Neural cell (in vitro differentiated cells): ENCODE results near the gene DSCAML1.

ENCODE experiments used
- POLR2AphosphoS5 ChIP-seq: IDR thresholded peaks from 2 replicates; pipeline ENCODE4 v1.6.1; 2012
- TF ChIP-seq, protein P1 (sequence below): fragments of 450-650 bp; IDR thresholded peaks from 2 replicates; pipeline ENCODE4 v1.5.1; 2014; ENCODE audit warnings: antibody characterized with exemption, mild to moderate bottlenecking, moderate library complexity; ENCODE audit not compliant: poor library complexity, severe bottlenecking
- TF ChIP-seq, protein P2 (sequence below): IDR thresholded peaks from 2 replicates; pipeline ENCODE4 v1.6.1; 2012; ENCODE audit warnings: borderline replicate concordance

DNA sequence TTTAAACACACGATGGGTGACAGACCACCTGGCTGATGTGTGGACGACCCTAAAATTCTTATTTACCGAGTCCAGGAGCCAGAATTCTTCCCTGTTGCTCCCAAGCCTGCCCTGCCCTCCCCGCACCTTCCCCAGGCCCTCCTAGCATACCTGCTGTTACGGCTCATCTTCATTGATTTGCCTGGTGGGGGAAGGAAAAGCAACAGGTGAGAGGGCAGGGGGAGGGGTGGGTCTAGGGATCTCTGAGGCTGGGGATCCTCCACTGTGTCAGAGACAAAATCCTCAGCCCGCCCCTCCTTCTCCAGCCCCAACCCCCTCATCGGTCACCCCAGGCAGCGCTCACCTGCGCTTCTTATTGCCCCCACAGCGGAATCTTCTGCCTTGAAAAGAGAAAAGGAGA lies 23.5 kb upstream of the DSCAML1 start:
- TF ChIP-seq, protein P1, sequence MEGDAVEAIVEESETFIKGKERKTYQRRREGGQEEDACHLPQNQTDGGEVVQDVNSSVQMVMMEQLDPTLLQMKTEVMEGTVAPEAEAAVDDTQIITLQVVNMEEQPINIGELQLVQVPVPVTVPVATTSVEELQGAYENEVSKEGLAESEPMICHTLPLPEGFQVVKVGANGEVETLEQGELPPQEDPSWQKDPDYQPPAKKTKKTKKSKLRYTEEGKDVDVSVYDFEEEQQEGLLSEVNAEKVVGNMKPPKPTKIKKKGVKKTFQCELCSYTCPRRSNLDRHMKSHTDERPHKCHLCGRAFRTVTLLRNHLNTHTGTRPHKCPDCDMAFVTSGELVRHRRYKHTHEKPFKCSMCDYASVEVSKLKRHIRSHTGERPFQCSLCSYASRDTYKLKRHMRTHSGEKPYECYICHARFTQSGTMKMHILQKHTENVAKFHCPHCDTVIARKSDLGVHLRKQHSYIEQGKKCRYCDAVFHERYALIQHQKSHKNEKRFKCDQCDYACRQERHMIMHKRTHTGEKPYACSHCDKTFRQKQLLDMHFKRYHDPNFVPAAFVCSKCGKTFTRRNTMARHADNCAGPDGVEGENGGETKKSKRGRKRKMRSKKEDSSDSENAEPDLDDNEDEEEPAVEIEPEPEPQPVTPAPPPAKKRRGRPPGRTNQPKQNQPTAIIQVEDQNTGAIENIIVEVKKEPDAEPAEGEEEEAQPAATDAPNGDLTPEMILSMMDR: no peak
- TF ChIP-seq POLR2AphosphoS5: no peak
- TF ChIP-seq, protein P2, sequence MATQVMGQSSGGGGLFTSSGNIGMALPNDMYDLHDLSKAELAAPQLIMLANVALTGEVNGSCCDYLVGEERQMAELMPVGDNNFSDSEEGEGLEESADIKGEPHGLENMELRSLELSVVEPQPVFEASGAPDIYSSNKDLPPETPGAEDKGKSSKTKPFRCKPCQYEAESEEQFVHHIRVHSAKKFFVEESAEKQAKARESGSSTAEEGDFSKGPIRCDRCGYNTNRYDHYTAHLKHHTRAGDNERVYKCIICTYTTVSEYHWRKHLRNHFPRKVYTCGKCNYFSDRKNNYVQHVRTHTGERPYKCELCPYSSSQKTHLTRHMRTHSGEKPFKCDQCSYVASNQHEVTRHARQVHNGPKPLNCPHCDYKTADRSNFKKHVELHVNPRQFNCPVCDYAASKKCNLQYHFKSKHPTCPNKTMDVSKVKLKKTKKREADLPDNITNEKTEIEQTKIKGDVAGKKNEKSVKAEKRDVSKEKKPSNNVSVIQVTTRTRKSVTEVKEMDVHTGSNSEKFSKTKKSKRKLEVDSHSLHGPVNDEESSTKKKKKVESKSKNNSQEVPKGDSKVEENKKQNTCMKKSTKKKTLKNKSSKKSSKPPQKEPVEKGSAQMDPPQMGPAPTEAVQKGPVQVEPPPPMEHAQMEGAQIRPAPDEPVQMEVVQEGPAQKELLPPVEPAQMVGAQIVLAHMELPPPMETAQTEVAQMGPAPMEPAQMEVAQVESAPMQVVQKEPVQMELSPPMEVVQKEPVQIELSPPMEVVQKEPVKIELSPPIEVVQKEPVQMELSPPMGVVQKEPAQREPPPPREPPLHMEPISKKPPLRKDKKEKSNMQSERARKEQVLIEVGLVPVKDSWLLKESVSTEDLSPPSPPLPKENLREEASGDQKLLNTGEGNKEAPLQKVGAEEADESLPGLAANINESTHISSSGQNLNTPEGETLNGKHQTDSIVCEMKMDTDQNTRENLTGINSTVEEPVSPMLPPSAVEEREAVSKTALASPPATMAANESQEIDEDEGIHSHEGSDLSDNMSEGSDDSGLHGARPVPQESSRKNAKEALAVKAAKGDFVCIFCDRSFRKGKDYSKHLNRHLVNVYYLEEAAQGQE: no peak
